Measurements from ENCODE around the gene FAM81A.

GRCh38 chr15:59491062-59491461 lies 53.1 kb downstream of the FAM81A start:
- TF ChIP-seq CTCF (IDR thresholded peaks at IDR 0.05; ENCODE audit: insufficient read depth, low read length) (no peak), POLR2AphosphoS5 (IDR thresholded peaks at IDR 0.05; ENCODE audit: low read depth) (no peak)

Data from HL-60 (cell line).